Lower lobe of right lung (tissue), 2 donors: ENCODE results near the gene ALCAM. TPM values are rescaled to one million over a fixed set of nuclear protein-coding genes. Genes with fewer than 3 reads are reported as not detected.

Experiments used
- ATAC-seq, 2 donors: fragments of 200-7000 bp; cut with Tn5 transposase; one replicate each; pipeline ENCODE4 v1.9.1; 2020 to 2022; ENCODE audit warnings: mild to moderate bottlenecking in 2 of 2, moderate library complexity in 2 of 2
- DNase-seq: peaks from one replicate; pipeline ENCODE4 v3.0.0-alpha.2; 2020
- H3K27ac ChIP-seq: fragments of 200-600 bp; one replicate; pipeline ENCODE4 v1.8.0; 2022
- H3K27me3 ChIP-seq: fragments of 200-600 bp; one replicate; pipeline ENCODE4 v1.8.0; 2022; ENCODE audit warnings: low read depth
- H3K36me3 ChIP-seq: fragments of 200-600 bp; one replicate; pipeline ENCODE4 v1.8.0; 2022; ENCODE audit warnings: mild to moderate bottlenecking
- H3K4me1 ChIP-seq: fragments of 200-600 bp; one replicate; pipeline ENCODE4 v1.8.0; 2022
- H3K4me3 ChIP-seq: fragments of 200-600 bp; one replicate; pipeline ENCODE4 v1.8.0; 2022; ENCODE audit warnings: mild to moderate bottlenecking
- H3K9me3 ChIP-seq: fragments of 200-600 bp; one replicate; pipeline ENCODE4 v1.8.0; 2022
- intact Hi-C: fragments of 100-400 bp; cut with DNase I; formaldehyde crosslinking; loops from one replicate; pipeline ENCODE4 v1.11.0; 2022
- total RNA-seq: library from RNA; stranded (reverse); fragmentation: NEBNext Ultra II Directional; extraction: Animal tissue kit (Norgen Biotek cat#: 25700); gene quantifications from one replicate; pipeline ENCODE4 v1.2.1, GENCODE V29; 2021
- TF ChIP-seq, protein P1 (sequence below): fragments of 200-600 bp; IDR thresholded peaks from one replicate; pipeline ENCODE4 v1.8.0; 2022; ENCODE audit warnings: antibody characterized with exemption, mild to moderate bottlenecking
- donor health status: DM: no; HTN: yes; CAD: no; lungs with severe emphysema.

The ALCAM gene
- total RNA-seq, 1 donor from 2014 or later = 174 TPM

DNA sequence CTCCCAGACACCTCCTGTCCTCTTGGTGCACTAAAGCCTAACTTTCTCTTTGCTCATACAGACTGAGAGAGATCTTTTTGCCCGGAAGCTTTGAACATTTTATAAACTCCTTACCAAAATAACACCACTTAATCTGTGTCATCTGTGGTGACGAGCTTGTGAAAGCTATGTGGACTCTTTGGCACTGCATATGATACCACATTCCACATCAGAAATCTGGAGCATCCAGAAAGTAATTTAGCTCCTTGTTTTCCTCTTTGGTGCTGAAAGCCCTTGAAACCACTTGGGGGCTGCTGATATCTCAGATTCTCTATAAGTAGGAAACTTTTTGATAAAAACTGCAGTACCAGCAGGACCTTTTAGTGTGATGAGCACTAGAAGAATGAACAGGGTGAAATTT lies 128.3 kb downstream of the ALCAM start:
- no peaks in the 10 kb centered on the region for H3K9me3 ChIP-seq
- no peaks in the 10 kb centered on the region for H3K27me3 ChIP-seq
- intact Hi-C loops = no loop called here
- no peak for ATAC-seq
- no peak overlapping the region for H3K27ac ChIP-seq
- TF ChIP-seq, protein P1, sequence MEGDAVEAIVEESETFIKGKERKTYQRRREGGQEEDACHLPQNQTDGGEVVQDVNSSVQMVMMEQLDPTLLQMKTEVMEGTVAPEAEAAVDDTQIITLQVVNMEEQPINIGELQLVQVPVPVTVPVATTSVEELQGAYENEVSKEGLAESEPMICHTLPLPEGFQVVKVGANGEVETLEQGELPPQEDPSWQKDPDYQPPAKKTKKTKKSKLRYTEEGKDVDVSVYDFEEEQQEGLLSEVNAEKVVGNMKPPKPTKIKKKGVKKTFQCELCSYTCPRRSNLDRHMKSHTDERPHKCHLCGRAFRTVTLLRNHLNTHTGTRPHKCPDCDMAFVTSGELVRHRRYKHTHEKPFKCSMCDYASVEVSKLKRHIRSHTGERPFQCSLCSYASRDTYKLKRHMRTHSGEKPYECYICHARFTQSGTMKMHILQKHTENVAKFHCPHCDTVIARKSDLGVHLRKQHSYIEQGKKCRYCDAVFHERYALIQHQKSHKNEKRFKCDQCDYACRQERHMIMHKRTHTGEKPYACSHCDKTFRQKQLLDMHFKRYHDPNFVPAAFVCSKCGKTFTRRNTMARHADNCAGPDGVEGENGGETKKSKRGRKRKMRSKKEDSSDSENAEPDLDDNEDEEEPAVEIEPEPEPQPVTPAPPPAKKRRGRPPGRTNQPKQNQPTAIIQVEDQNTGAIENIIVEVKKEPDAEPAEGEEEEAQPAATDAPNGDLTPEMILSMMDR = no peak
- H3K4me1 ChIP-seq = peaks cover 7% of the 10 kb centered on the region
- no peaks in the 10 kb centered on the region for H3K36me3 ChIP-seq
- no peak overlapping the region for H3K4me3 ChIP-seq
- no peak for DNase-seq

DNA sequence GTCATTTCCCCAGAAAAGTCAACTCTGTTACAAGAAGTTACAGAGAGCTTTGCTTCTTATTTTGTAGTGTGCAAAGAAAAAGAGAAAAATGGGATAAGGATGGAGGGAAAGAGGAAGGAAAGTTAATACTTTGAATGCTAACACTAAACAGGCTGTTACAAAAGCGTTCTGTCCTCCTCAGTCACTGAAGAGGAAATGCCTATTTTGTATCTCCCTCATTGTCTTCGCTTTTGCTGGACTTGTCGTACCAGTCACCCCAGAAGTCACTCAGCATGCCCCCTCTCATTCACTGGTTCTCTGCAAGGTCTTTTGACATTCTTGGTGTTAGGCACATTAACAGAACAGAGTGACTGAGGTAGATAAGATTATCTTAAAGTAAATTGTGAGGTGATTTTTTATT lies 129.6 kb downstream of the ALCAM start:
- ATAC-seq (no peak), DNase-seq (no peak)
- intact Hi-C loops = no loop called here
- H3K27ac ChIP-seq = no peak overlapping the region
- H3K27me3 ChIP-seq = no peaks in the 10 kb centered on the region
- H3K4me1 ChIP-seq = peaks cover 7% of the 10 kb centered on the region
- no peaks in the 10 kb centered on the region for H3K9me3 ChIP-seq
- no peaks in the 10 kb centered on the region for H3K36me3 ChIP-seq
- TF ChIP-seq, protein P1 = no peak
- H3K4me3 ChIP-seq = no peak overlapping the region

DNA sequence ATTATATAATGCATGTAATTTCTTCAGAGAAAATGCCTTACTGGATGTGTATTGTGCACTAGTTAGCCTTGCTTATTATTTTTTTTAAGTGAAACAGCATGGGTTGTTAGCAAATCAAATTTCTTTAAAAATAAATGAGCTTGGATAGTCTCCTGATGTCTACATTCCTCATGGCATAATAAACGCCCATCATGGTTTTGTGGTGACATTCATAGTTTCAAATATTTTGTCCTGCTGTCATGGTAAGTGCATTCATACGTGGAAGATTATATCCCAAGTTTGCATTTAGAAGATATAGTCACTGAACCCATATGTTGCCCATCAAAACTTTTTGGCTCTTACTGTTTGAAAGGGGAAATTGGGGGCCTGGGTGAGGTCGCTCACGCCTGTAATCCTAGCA lies 130.7 kb downstream of the ALCAM start:
- Histone ChIP-seq H3K36me3 (no peaks in the 10 kb centered on the region), H3K4me3 (no peak overlapping the region), H3K4me1 (peaks cover 10% of the 10 kb centered on the region), H3K9me3 (no peaks in the 10 kb centered on the region), H3K27me3 (no peaks in the 10 kb centered on the region), H3K27ac (no peak overlapping the region)
- intact Hi-C loops = no loop called here
- TF ChIP-seq, protein P1 = no peak
- no peak for ATAC-seq
- no peak for DNase-seq

DNA sequence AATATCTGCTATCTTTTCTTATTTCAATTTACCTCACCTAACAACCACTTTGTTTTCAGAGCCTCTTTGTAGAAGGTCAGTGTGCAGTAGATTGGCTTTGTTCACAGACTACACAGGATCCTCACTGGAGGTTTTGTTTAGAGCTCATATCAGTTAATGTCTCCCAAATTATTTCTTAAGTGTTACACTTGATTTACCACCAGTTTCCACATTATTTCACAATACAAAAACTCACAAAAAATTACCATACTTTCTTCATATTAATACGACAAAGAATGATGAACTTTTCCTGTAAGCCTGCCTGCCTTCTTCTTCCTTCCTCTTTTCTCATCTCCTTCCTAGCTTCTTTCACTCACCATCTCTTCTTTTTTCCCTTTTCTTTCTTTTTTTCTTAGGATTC lies 133.3 kb downstream of the ALCAM start:
- DNase-seq (no peak), ATAC-seq (no peak)
- no peaks in the 10 kb centered on the region for H3K27me3 ChIP-seq
- H3K36me3 ChIP-seq = no peaks in the 10 kb centered on the region
- no peak overlapping the region for H3K27ac ChIP-seq
- TF ChIP-seq, protein P1 = no peak
- H3K4me1 ChIP-seq = peaks cover 14% of the 10 kb centered on the region
- intact Hi-C loops = no loop called here
- no peaks in the 10 kb centered on the region for H3K9me3 ChIP-seq
- no peak overlapping the region for H3K4me3 ChIP-seq

DNA sequence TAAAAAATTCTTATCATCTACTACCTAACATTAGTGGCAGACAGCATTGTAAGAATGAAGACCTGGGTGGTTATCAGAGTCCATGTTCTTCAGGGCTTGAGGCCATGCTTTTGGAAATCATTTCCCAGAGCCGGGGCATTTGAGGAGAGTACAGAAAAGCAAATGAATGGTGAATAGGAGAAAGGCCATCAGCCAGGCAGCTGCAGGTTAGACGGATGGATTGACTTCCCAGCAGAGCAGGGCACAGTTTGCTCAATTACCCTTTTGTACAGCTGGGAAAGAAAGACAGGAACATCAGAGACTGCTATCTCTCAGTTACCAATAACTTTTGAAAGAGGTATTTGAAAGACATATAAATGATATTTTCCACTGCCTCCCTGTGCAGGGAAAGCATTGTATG lies 135.6 kb downstream of the ALCAM start:
- ATAC-seq = no peak
- H3K27me3 ChIP-seq = no peaks in the 10 kb centered on the region
- TF ChIP-seq, protein P1 = no peak
- H3K4me3 ChIP-seq = no peak overlapping the region
- DNase-seq = no peak
- no peak overlapping the region for H3K27ac ChIP-seq
- intact Hi-C loops = no loop called here
- H3K4me1 ChIP-seq = peaks cover 14% of the 10 kb centered on the region
- H3K36me3 ChIP-seq = no peaks in the 10 kb centered on the region
- H3K9me3 ChIP-seq = no peaks in the 10 kb centered on the region

DNA sequence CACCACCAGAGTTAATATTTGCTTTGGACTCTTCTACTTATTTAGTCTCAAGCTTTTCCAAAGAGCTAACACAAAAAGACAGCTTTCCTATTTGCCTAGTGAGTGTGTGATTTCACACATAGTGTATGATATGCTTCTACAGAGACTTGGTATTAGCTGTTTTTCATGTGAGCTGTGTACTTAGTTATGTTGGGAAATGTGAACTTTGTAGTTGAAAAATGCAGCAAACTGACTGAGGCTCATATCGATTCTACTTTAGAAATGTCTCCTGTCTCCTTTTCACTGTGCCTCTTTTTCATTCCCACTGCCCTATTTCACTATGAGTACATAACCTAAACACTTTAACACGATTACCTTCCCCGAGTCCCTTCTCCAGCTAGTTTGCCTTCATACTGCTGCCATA lies 136.5 kb downstream of the ALCAM start:
- H3K4me1 ChIP-seq = peaks cover 14% of the 10 kb centered on the region
- ATAC-seq = peak in 1 of 2 donors; percentile 56
- no peaks in the 10 kb centered on the region for H3K9me3 ChIP-seq
- no peak for DNase-seq
- no peaks in the 10 kb centered on the region for H3K27me3 ChIP-seq
- no peak overlapping the region for H3K27ac ChIP-seq
- TF ChIP-seq, protein P1 = no peak
- intact Hi-C loops = no loop called here
- H3K4me3 ChIP-seq = no peak overlapping the region
- H3K36me3 ChIP-seq = no peaks in the 10 kb centered on the region
